HG03103 (cell line): Measurements from ENCODE around the gene PLD4.
"Not testable (repeated sequence)": the region's sequence is repeated elsewhere in the genome, so short reads cannot be mapped to it uniquely, and the experiment has no call there.

Experiments used
- ATAC-seq: cut with Tn5 transposase; IDR thresholded peaks from one replicate; pipeline ENCODE4 v1.9.1; 2021; ENCODE audit warnings: low read depth; ENCODE audit not compliant: unreplicated experiment

PLD4 gene

DNA sequence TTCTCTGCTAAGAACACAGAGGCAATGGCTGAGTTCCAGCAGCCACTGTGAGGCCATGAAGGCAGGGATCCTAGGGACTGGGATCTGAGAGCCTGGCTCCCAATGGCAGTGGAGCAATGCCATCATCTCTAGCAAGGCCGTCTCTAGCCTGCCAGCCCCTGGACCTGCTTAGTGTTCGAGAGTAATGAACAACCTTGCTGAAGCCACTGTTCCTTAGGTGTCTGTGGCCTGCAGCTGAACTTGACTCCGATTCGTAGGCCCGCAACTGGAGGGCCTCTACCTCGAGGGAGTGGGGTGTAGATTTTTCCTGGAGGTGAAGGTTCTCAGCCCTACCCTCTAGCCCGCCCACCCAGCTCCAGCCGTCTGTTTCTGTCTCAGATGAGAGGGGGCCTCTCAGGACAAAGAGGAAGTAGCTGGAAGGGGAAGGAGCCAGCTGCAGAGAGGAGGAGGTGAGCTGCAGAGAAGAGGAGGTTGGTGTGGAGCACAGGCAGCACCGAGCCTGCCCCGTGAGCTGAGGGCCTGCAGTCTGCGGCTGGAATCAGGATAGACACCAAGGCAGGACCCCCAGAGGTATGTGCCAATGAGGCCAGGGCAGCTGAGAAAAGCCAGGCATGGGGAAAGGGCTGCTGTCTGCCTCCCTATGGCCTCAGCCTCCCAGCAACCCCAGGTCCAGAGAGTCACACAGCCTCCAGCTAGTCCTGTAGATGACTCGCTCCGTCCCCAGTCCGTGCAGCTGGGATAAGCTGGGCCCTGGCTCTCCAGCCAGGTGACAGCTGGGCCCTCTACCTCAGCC lies at the start of gene PLD4:
Gene PLD4, plus strand, starts transcription at position 459 of the 793 bp plus-strand sequence. CDS start 2,262 bp downstream, outside the sequence.
- no peak for ATAC-seq

DNA sequence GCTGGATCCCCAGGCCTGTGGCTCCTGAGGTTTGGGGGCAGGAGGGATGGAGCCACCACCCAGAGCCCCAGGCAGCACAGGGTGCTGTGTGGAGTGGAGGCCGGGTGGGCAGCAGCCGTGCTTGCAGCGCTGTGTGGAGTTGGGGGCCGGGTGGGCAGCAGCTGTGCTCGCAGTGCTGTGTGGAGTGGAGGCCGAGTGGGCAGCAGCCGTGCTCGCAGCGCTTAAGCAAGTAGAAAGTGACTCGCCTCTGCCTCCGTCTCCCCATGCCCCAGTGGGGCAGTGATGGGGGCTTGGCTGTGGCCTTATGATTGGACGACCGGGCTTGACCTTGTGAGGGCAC lies 49.3 kb upstream of the PLD4 start:
- ATAC-seq = no peak

- no peak for ATAC-seq
These were observed 48.9 kb upstream of the PLD4 start for GRCh38 chr14:104875811-104876210.

DNA sequence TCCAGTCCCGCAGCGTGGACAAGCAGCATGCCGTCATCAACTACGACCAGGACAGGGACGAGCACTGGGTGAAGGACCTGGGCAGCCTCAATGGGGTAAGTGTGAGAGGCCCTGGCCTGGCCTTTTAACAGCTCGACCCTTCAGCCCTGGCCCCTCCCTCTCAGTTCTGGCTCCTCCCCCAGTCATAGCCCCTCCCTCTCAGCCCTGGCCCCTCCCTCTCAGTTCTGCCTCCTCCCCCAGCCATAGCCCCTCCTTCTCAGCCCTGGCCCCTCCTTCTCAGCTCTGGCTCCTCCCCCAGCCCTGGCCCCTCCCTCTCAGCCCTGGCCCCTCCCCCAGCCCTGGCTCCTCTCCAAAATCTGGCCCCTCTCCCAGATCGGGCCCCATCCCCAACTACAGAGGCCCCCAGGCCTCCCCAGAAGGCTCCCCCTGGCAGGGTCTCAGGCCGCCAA lies 48.4 kb upstream of the PLD4 start:
- ATAC-seq = no peak

DNA sequence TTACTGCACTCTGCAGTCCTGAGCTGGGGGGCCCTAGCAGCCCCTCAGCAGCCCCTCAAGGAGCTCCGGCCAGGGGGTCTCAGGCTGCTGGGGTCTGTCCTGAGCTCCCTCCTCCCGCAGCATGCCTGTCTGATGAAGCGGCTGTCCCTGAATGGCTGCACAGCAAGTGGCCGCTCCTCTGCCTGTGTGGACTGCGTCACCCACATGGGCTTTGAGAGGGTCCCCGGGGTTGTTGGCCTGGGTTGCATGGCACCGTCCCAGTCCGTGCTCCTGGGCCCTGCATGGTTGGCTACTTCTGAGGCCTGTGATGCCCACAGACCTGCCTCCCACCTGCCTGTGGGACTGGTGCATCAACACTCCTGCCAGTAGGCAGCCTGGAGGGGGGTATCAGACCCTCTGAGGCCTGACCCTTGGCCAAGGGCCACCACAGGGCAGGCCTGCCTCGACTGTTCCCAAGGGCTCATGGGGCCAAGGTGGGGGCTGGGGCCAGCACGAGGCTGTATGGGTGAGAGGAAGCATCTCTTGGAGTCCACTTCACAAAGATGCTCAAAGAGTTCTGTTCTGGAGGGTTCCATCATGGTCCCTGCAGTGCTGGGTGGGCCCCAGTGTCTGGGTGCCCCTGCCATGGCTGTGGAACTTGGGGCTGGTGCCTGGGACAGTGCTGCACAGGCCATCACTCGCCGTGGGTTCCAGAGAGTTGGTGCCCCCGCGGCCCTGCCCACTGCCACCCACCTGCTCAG lies 47.4 kb upstream of the PLD4 start:
- ATAC-seq = no peak

GRCh38 chr14:104877806-104878550 lies 46.7 kb upstream of the PLD4 start:
- no peak for ATAC-seq

DNA sequence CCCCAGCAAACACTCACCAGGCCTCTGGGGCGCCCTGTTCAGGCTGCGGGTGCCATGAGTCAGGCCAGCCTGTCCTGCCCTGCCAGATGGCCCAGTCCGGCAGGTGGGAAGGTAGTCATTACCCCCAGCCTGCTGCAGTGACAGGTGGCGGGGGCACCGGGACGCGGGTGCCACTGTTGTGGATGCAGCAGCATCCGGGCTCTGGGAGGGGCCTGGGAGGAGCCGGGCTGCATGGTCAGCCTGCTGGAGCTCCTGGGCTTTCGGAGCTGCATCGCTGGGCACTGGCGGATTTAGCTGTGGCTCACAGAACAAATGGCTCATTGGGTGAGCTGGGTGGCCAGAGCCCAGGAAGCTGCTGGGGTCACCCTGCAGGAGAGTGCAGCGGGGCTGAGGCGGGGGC lies 46.1 kb upstream of the PLD4 start:
- no peak for ATAC-seq

GRCh38 chr14:104879201-104879982 lies 45.3 kb upstream of the PLD4 start:
- ATAC-seq = no peak

DNA sequence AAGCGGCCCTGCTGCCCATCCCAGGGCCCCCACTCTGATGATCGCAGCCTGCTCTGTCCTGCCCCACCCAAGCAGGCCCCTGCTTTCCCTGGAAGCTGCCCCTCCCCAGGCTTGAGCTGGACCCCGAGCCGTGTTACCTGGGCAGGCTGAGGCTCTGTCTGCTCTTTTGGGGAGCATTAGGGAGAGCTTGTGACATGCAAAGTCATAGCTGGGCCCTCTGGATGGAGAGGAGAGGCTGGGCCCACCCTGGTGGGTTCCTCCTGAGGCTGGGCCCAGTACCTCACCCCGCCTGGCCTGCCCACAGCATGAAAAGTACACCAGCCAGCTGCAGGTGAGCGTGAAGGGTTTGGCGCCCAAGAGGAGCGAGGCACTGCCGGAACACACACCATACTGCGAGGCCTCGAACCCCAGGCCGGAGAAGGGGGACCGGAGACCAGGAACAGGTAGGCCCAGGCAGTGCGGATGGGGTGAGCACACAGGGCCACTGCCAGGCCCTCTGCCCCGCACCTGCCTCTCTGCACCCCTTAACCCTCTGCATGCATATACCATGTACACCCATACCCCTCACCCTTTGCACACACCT lies 44.6 kb upstream of the PLD4 start:
- ATAC-seq = no peak

DNA sequence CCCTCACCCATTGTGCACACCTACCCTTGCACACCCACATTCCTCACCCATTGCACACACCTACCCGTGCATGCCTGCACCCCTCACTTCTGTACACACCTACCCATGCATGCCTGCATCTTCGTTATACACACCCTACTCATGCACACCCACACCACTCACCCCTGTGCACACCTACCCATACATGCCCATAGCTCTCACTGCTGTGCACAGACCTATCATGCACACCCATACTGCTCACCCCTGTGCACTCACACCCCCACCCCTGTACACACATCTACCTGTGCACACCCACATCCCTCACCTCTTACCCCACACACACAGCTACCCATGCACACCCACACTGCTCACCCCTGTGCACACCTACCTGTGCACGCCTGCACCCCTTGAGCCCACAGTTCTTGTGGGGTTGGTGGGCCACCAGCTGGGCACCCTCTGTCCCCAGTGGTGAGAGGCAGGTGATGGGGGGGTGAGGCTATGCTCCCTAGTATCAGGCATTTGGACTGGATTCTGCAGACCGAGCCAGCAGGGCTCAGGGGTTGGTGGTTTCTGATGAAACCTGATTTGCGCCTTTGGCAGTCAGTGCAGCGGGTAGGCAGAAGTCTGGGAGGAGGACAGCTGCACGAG lies 44.0 kb upstream of the PLD4 start:
- ATAC-seq = no peak

GRCh38 chr14:104881369-104881979 lies 43.2 kb upstream of the PLD4 start:
- no peak for ATAC-seq

- ATAC-seq = no peak
These were observed 42.2 kb upstream of the PLD4 start for GRCh38 chr14:104882325-104882973.

DNA sequence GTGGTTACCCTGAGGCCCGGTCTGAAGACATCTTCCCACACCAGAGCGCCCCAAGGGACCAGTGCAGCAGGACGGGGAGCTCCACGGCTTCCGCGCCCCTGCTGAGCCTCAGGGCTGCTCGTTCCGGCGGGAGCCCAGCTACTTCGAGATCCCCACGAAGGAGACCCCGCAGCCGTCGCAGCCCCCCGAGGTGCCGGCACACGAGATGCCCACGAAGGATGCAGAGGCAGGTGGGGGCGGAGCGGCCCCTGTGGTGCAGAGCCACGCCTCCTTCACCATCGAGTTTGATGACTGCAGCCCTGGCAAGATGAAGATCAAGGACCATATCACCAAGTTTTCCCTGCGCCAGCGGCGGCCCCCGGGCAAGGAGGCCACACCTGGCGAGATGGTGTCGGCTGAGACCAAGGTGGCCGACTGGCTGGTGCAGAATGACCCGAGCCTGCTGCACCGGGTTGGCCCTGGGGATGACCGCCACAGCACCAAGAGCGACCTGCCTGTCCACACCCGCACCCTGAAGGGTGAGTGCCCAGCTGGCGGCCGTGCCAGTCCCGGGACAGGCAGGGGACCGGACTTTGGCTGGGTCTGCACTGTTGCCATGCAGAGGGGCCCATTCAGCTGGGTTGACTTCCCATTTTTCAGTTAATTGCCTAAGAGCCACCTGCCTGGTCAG lies 41.6 kb upstream of the PLD4 start:
- no peak for ATAC-seq

GRCh38 chr14:104883681-104884361 lies 40.9 kb upstream of the PLD4 start:
- ATAC-seq = no peak

DNA sequence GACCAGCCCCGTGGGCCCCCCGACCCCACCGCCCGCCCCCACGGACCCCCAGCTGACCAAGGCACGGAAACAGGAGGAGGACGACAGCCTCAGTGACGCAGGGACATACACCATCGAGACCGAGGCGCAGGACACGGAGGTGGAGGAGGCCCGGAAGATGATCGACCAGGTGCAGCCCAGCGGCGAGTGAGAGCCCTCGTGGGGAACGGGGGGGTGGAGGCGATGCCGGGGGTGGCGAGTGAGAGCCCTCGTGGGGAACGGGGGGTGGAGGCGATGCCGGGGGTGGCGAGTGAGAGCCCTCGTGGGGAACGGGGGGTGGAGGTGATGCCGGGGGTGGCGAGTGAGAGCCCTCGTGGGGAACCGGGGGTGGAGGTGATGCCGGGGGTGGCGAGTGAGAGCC lies 40.3 kb upstream of the PLD4 start:
- ATAC-seq = not testable (repeated sequence)

DNA sequence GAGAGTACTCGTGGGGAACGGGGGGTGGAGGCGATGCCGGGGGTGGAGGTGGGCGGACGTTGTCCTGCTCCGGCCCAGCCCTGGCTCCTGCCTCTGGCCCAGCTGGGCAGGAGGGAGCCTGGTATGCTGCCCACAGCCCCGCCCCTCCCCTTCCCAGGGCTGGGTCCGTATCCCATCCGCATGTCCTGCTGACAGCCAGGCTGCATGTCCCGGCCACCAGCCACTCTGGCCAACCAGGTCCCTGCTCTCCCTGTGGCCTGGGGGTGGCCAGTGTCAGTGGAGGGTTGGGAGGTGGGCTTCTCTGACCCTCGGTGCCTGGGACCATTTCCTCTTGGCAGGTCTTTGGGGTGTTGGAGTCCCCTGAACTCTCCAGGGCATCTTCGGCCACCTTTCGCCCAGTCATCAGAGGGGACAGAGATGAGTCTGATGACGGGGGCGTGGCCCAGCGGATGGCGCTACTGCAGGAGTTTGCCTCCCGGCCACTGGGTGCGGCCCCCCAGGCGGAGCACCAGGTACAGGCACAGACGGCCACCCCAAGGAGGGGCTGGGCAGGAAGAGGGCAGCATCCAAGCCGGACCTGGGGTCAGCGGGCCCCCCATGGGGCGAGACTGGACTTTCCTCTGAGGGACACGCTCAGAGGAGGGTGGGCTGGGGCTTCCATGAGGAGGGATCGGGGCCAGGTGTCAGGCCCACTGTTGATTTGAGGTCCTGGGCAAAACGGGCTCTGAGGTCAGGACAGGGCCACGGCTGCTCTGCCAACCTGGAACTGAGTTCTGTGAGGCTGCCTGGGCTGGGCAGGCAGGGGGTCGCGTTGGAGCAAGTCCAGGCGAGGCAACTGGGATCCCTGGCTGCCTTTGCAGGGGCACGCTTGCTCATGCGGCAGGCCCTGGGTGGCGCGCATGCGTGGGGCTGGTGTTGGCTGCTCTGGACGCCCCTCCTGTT lies 39.4 kb upstream of the PLD4 start:
- ATAC-seq = no peak
